Retinal pigment epithelial cell (primary cell): ENCODE data around the gene CNDP1.

Experiments
- DNase-seq: peaks from one replicate; pipeline ENCODE4 v3.0.0-alpha.2; 2010; ENCODE audit warnings: low read depth
- H3K4me3 ChIP-seq: 2 replicates; pipeline ENCODE4 v1.5.1; 2011; ENCODE audit warnings: mild to moderate bottlenecking, low read length, control low read depth, moderate library complexity
- CTCF ChIP-seq: conservative IDR thresholded peaks from 2 replicates; pipeline ENCODE4 v1.5.1; 2011; ENCODE audit warnings: low read depth, low read length, control low read depth, inconsistent platforms

The CNDP1 gene

GRCh38 chr18:74632856-74633255, 98.6 kb downstream of the CNDP1 start:
- no peak for TF ChIP-seq CTCF
- no peak overlapping the region for H3K4me3 ChIP-seq
- no peak for DNase-seq

- no peak overlapping the region for H3K4me3 ChIP-seq
- no peak for TF ChIP-seq CTCF
- DNase-seq: no peak
Observed at GRCh38 chr18:74633652-74634352, 99.5 kb downstream of the CNDP1 start.

- DNase-seq: no peak
- H3K4me3 ChIP-seq: no peak overlapping the region
- TF ChIP-seq CTCF: no peak
Observed at GRCh38 chr18:74635224-74635975, 101.1 kb downstream of the CNDP1 start.
